HepG2 (cell line): ENCODE data around the gene PRKAR1B. TPM values are rescaled to one million over a fixed set of nuclear protein-coding genes. Genes with fewer than 3 reads are reported as not detected.

Experiments
- ATAC-seq: fragments of 200-7000 bp; cut with Tn5 transposase; 3 replicates; pipeline ENCODE4 v1.9.1; 2020; ENCODE audit warnings: mild to moderate bottlenecking, moderate library complexity
- BruUV-seq: library from RNA; stranded (reverse); fragments of 400-500 nt; replicated peaks from 2 replicates; lab custom pipeline; 2021; lab: Mats Ljungman, UMichigan
- CTCF ChIA-PET: fragments of 300-600 bp; formaldehyde crosslinking; extraction: SDS; loops from one replicate; lab custom pipeline; 2021; ENCODE audit warnings: low total read pairs, inconsistent platforms, low intra/inter-chr PET ratio; lab: Yijun Ruan, JAX
- POLR2A ChIA-PET: fragments of 350-600 bp; sonication (Branson Sonifier 250); formaldehyde crosslinking; loops from one replicate; lab custom pipeline; 2020; ENCODE audit warnings: antibody characterized with exemption, inconsistent platforms; lab: Yijun Ruan, JAX
- DNase-seq: peaks from one replicate; pipeline ENCODE4 v3.0.0-alpha.2; 2015; ENCODE audit warnings: low spot score
- FAIRE-seq: peaks from 3 replicates; lab custom pipeline; 2011; peaks lifted over from hg19 to GRCh38; lab: Jason Lieb, UNC
- H2AFZ ChIP-seq: one replicate; pipeline ENCODE4 v1.6.1; 2011; ENCODE audit warnings: low read length, inconsistent platforms
- H3K27ac ChIP-seq: fragments of 300-600 bp; 3 replicates; pipeline ENCODE4 v1.8.0; 2011; ENCODE audit warnings: mixed run types, mild to moderate bottlenecking, mixed read lengths, low read length, inconsistent platforms; ENCODE audit not compliant: insufficient read depth; ENCODE audit errors: extremely low read length
- H3K27me3 ChIP-seq, 2 experiments: fragments of 200-600 bp in 1 of 2; 2 replicates in 1 of 2; 3 replicates in 1 of 2; pipeline versions ENCODE4 v1.6.0 to v1.8.0; 2011; ENCODE audit warnings: low read length in 2 of 2, mild to moderate bottlenecking in 2 of 2, moderate library complexity in 2 of 2, inconsistent platforms in 1 of 2; ENCODE audit not compliant: insufficient read depth in 2 of 2, control insufficient read depth in 1 of 2
- H3K36me3 ChIP-seq, 2 experiments: fragments of 200-600 bp in 1 of 2; replicated peaks in 1 of 2; 2 replicates in 1 of 2; 3 replicates in 1 of 2; pipeline versions ENCODE4 v1.5.1 to v1.8.0; 2011; ENCODE audit warnings: low read length in 2 of 2, inconsistent platforms in 1 of 2; ENCODE audit not compliant: insufficient read depth in 2 of 2, control insufficient read depth in 1 of 2
- H3K4me1 ChIP-seq: 2 replicates; pipeline ENCODE4 v1.5.1; 2012; ENCODE audit warnings: low read length, inconsistent platforms; ENCODE audit not compliant: insufficient read depth
- H3K4me2 ChIP-seq: 2 replicates; pipeline ENCODE4 v1.6.0; 2011; ENCODE audit warnings: low read depth, low read length, inconsistent platforms
- H3K4me3 ChIP-seq, 3 experiments: fragments of 200-600 bp in 1 of 3; sonication (generic), shearing (Covaris generic) in 1 of 3; replicated peaks in 1 of 3; 2 replicates each; pipeline ENCODE4 v1.5.1; 2011 to 2016; ENCODE audit warnings: low read length in 3 of 3, inconsistent platforms in 2 of 3, low read depth in 2 of 3, mild to moderate bottlenecking in 2 of 3, control low read depth in 1 of 3, mixed read lengths in 1 of 3; ENCODE audit not compliant: insufficient read depth in 1 of 3
- H3K79me2 ChIP-seq: one replicate; pipeline ENCODE4 v1.6.1; 2011; ENCODE audit warnings: low read length, inconsistent platforms; ENCODE audit not compliant: insufficient read depth
- H3K9ac ChIP-seq: 2 replicates; pipeline ENCODE4 v1.6.0; 2011; ENCODE audit warnings: mild to moderate bottlenecking, low read depth, low read length, inconsistent platforms; ENCODE audit not compliant: insufficient read depth
- H3K9me3 ChIP-seq: 2 replicates; pipeline ENCODE4 v1.5.1; 2012; ENCODE audit warnings: mild to moderate bottlenecking, low read length
- H4K20me1 ChIP-seq: 2 replicates; pipeline ENCODE4 v1.6.0; 2011; ENCODE audit warnings: inconsistent platforms, mild to moderate bottlenecking, low read length, moderate library complexity; ENCODE audit not compliant: insufficient read depth
- FOXP1 ChIP-seq, 2 experiments: fragments of 450-650 bp in 1 of 2; IDR thresholded peaks; 2 replicates each; pipeline ENCODE4 v1.6.1; 2017 to 2018; ENCODE audit warnings: antibody characterized with exemption in 1 of 2
- MXI1 ChIP-seq: IDR thresholded peaks from 3 replicates; pipeline ENCODE4 v1.6.1; 2012; ENCODE audit warnings: low read depth, low read length, inconsistent platforms, borderline replicate concordance
- NAIF1 ChIP-seq: sonication (generic); formaldehyde crosslinking; IDR thresholded peaks from 2 replicates; pipeline ENCODE4 v1.5.0; 2020; ENCODE audit warnings: mild to moderate bottlenecking, missing genetic modification reagents, borderline replicate concordance
- NFE2 ChIP-seq: sonication (generic); formaldehyde crosslinking; IDR thresholded peaks from 2 replicates; pipeline ENCODE4 v1.4.0; 2020; ENCODE audit warnings: missing genetic modification reagents
- TEAD3 ChIP-seq: optimal IDR thresholded peaks from 2 replicates; pipeline ENCODE3; 2016; ENCODE audit warnings: borderline replicate concordance
- ZFP1 ChIP-seq: IDR thresholded peaks from 2 replicates; pipeline ENCODE4 v1.6.1; 2016
- ZNF350 ChIP-seq: sonication (generic); formaldehyde crosslinking; IDR thresholded peaks from 2 replicates; pipeline ENCODE4 v1.4.0; 2020; ENCODE audit warnings: mild to moderate bottlenecking, low read depth, missing genetic modification reagents, borderline replicate concordance
- ZSCAN30 ChIP-seq: sonication (generic); formaldehyde crosslinking; IDR thresholded peaks from 2 replicates; pipeline ENCODE4 v1.5.0; 2020; ENCODE audit warnings: mild to moderate bottlenecking, missing genetic modification reagents
- WGBS: methylation state at CpG from one replicate; pipeline ENCODE4 v1.1.6; 2017; ENCODE audit warnings: low lambda C conversion rate; 5-methylcytosine and 5-hydroxymethylcytosine counted together
- in situ Hi-C: cut with HindIII; loops from 2 replicates; pipeline ENCODE4 v1.10.0; 2017; ENCODE audit warnings: low pct_unique_long_range_greater_than_20kb; ENCODE audit not compliant: extremely low pct_ligation_motif_present
- intact Hi-C: fragments of 100-400 bp; cut with micrococcal nuclease; formaldehyde crosslinking; loops from one replicate; pipeline ENCODE4 v1.10.0; 2022; ENCODE audit not compliant: unreplicated experiment
- polyA plus RNA-seq, 8 experiments: library from polyadenylated mRNA; depleted of rRNA in 3 of 8; stranded (reverse) in 7 of 8; unstranded in 1 of 8; fragments of >200 nt; fragmentation: Illumina TruSeq in 4 of 8; extraction: Trizol in 4 of 8; gene quantifications; 2 replicates each; pipeline versions ENCODE4 v1.2.1 to v1.2.3, GENCODE V29; 2011 to 2016; ENCODE audit warnings: low read depth in 4 of 8, missing spikeins in 1 of 8, mixed read lengths in 1 of 8; ENCODE audit not compliant: insufficient read depth in 1 of 8
- total RNA-seq, 5 experiments: library from RNA; depleted of rRNA; stranded (reverse); fragments of >200 nt; fragmentation: Illumina TruSeq; extraction: Trizol; gene quantifications; 2 replicates each; pipeline ENCODE4 v1.2.3, GENCODE V29; 2016; ENCODE audit warnings: low read depth in 1 of 5
- TF ChIP-seq, protein P1 (sequence below): sonication (generic); formaldehyde crosslinking; IDR thresholded peaks from 2 replicates; pipeline ENCODE4 v1.5.0; 2020; ENCODE audit warnings: mild to moderate bottlenecking, missing genetic modification reagents, borderline replicate concordance
- TF ChIP-seq, protein P2 (sequence below), 2 experiments: sonication (generic) in 1 of 2; formaldehyde crosslinking in 1 of 2; IDR thresholded peaks; 2 replicates each; pipeline versions ENCODE4 v1.4.0 to v1.6.1; 2016 to 2020; ENCODE audit warnings: borderline replicate concordance in 1 of 2, low read depth in 1 of 2, mild to moderate bottlenecking in 1 of 2, missing genetic modification reagents in 1 of 2

The PRKAR1B gene
- total and polyA plus RNA-seq, 2 of the 13 experiments (the other 11 are each of a cell fraction or from before 2014, with no cell fraction given), result 7.9 to 28.2 TPM

DNA sequence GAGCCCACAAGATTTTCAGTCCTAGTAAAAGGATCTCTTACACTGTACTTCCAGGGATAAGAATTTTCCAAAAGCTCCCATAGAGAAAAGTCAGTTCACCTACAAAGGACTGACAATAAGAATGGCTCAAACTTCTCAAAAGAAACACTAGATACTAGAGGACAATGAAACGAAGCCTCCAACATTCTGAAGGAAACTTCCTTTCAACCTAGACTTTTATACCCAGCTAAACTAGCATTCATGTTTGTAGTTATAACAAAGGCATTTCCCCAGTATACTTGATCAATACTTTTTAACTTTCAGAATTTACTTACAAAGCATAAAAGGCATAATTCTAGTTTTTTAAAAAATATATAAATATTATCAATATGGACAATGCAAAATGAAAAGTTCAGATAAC lies 41.5 kb downstream of the PRKAR1B start:
- ATAC-seq, result no peak
- H3K27me3 ChIP-seq, result no peaks in the 10 kb centered on the region
- BruUV-seq, result no TSS peak
- no peak overlapping the region for H3K27ac ChIP-seq
- H3K36me3 ChIP-seq, result peaks cover 4 to 27% of the 10 kb centered on the region in 2 experiments; a peak in 3 of 5 replicates
- intact Hi-C loops (no loop called here), in situ Hi-C loops (no loop called here)
- H3K4me3 ChIP-seq, result no peak overlapping the region
- no peak overlapping the region for H3K9ac ChIP-seq
- peaks cover 24% of the 10 kb centered on the region for H3K9me3 ChIP-seq
- H3K4me1 ChIP-seq, result no peaks in the 10 kb centered on the region
- no peak for DNase-seq
- H2AFZ ChIP-seq, result no peak overlapping the region
- POLR2A ChIA-PET, result no interaction called here
- no peak overlapping the region for H3K4me2 ChIP-seq
- WGBS, result 100% methylated on average over 1 of the region's 1 CpG
- peak; percentile 100 for TF ChIP-seq ZFP1
- TF ChIP-seq, protein P1, sequence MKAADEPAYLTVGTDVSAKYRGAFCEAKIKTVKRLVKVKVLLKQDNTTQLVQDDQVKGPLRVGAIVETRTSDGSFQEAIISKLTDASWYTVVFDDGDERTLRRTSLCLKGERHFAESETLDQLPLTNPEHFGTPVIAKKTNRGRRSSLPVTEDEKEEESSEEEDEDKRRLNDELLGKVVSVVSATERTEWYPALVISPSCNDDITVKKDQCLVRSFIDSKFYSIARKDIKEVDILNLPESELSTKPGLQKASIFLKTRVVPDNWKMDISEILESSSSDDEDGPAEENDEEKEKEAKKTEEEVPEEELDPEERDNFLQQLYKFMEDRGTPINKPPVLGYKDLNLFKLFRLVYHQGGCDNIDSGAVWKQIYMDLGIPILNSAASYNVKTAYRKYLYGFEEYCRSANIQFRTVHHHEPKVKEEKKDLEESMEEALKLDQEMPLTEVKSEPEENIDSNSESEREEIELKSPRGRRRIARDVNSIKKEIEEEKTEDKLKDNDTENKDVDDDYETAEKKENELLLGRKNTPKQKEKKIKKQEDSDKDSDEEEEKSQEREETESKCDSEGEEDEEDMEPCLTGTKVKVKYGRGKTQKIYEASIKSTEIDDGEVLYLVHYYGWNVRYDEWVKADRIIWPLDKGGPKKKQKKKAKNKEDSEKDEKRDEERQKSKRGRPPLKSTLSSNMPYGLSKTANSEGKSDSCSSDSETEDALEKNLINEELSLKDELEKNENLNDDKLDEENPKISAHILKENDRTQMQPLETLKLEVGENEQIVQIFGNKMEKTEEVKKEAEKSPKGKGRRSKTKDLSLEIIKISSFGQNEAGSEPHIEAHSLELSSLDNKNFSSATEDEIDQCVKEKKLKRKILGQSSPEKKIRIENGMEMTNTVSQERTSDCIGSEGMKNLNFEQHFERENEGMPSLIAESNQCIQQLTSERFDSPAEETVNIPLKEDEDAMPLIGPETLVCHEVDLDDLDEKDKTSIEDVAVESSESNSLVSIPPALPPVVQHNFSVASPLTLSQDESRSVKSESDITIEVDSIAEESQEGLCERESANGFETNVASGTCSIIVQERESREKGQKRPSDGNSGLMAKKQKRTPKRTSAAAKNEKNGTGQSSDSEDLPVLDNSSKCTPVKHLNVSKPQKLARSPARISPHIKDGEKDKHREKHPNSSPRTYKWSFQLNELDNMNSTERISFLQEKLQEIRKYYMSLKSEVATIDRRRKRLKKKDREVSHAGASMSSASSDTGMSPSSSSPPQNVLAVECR (CRISPR knock-in tag), result no peak
- TF ChIP-seq, all 625 proteins: peak for 1
- no peak for FAIRE-seq
- CTCF ChIA-PET, result no interaction called here
- no peaks in the 10 kb centered on the region for H3K79me2 ChIP-seq
- no peaks in the 10 kb centered on the region for H4K20me1 ChIP-seq

DNA sequence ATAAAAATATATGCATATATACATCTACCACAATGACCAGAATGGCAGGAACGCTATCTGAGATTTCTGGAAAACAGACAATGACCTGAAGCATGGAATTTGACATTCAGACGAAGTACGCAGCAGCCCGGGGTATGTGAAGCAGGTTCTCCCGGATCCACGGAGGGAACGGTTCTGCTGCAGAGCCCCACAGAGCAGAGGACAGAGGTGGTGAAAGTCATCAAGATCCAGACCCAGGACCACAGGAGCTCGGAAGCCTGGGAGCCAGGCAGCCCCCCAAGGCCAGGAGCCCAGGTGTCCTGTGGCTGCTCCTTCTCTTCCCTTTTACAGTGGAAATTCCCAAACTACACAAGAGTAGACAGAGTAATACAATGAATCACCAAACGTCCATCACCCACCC lies 42.7 kb downstream of the PRKAR1B start:
- no peak for FAIRE-seq
- H2AFZ ChIP-seq, result no peak overlapping the region
- H4K20me1 ChIP-seq, result no peaks in the 10 kb centered on the region
- H3K9ac ChIP-seq, result no peak overlapping the region
- ChIA-PET CTCF (no interaction called here), POLR2A (no interaction called here)
- DNase-seq, result no peak
- in situ Hi-C loops (no loop called here), intact Hi-C loops (no loop called here)
- WGBS, result 98% methylated on average over 9 of the region's 9 CpGs
- H3K9me3 ChIP-seq, result peaks cover 24% of the 10 kb centered on the region
- H3K4me1 ChIP-seq, result no peaks in the 10 kb centered on the region
- no peak overlapping the region for H3K4me3 ChIP-seq
- ATAC-seq, result no peak
- H3K27ac ChIP-seq, result no peak overlapping the region
- H3K4me2 ChIP-seq, result no peak overlapping the region
- no peaks in the 10 kb centered on the region for H3K79me2 ChIP-seq
- H3K27me3 ChIP-seq, result no peaks in the 10 kb centered on the region
- peaks cover 5 to 36% of the 10 kb centered on the region in 2 experiments; a peak in 4 of 5 replicates for H3K36me3 ChIP-seq
- BruUV-seq, result no TSS peak
- TF ChIP-seq TEAD3, result no peak
- no peak for TF ChIP-seq FOXP1 (IDR thresholded peaks at IDR 0.05)
- no peak for TF ChIP-seq FOXP1 (CRISPR knock-in tag; IDR thresholded peaks at IDR 0.05)
- no peak for TF ChIP-seq MXI1
- TF ChIP-seq ZSCAN30 (CRISPR knock-in tag), result no peak
- TF ChIP-seq ZNF350 (CRISPR knock-in tag), result no peak
- TF ChIP-seq, protein P2, sequence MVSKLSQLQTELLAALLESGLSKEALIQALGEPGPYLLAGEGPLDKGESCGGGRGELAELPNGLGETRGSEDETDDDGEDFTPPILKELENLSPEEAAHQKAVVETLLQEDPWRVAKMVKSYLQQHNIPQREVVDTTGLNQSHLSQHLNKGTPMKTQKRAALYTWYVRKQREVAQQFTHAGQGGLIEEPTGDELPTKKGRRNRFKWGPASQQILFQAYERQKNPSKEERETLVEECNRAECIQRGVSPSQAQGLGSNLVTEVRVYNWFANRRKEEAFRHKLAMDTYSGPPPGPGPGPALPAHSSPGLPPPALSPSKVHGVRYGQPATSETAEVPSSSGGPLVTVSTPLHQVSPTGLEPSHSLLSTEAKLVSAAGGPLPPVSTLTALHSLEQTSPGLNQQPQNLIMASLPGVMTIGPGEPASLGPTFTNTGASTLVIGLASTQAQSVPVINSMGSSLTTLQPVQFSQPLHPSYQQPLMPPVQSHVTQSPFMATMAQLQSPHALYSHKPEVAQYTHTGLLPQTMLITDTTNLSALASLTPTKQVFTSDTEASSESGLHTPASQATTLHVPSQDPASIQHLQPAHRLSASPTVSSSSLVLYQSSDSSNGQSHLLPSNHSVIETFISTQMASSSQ (IDR thresholded peaks at IDR 0.05; ENCODE audit: low read depth), result no peak
- TF ChIP-seq, protein P2 (CRISPR knock-in tag; IDR thresholded peaks at IDR 0.05; ENCODE audit: borderline replicate concordance), result no peak
- no peak for TF ChIP-seq NFE2 (CRISPR knock-in tag)
- no peak for TF ChIP-seq NAIF1
